HG02840 (cell line): ENCODE data around the gene STIP1.
A peak's percentile ranks its signal among the peaks of the same experiment; 100 is the strongest.

Source experiments
- ATAC-seq: cut with Tn5 transposase; IDR thresholded peaks from one replicate; pipeline ENCODE4 v1.9.1; 2021; ENCODE audit warnings: mild to moderate bottlenecking, moderate library complexity, moderate number of reproducible peaks; ENCODE audit not compliant: unreplicated experiment, low FRiP score

STIP1 gene

GRCh38 chr11:64220271-64220670, 34.3 kb downstream of the STIP1 start:
- ATAC-seq: no peak

- ATAC-seq: no peak
Observed at GRCh38 chr11:64220798-64221197, 34.8 kb downstream of the STIP1 start.

- no peak for ATAC-seq
Observed at GRCh38 chr11:64222651-64223000, 36.7 kb downstream of the STIP1 start.

DNA sequence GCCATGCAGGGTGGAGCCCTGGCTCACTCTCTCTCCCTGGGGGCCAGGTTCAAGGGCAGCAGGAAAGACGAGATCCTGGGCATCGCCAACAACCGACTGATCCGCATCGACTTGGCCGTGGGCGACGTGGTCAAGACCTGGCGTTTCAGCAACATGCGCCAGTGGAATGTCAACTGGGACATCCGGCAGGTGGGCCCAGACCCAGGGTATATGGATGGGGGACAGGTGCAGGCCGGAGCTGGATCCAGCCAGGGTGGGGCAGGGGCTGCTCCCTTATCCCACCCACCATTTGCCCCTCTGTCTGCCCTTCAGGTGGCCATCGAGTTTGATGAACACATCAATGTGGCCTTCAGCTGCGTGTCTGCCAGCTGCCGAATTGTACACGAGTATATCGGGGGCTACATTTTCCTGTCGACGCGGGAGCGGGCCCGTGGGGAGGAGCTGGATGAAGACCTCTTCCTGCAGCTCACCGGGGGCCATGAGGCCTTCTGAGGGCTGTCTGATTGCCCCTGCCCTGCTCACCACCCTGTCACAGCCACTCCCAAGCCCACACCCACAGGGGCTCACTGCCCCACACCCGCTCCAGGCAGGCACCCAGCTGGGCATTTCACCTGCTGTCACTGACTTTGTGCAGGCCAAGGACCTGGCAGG, 37.2 kb downstream of the STIP1 start:
- no peak for ATAC-seq

DNA sequence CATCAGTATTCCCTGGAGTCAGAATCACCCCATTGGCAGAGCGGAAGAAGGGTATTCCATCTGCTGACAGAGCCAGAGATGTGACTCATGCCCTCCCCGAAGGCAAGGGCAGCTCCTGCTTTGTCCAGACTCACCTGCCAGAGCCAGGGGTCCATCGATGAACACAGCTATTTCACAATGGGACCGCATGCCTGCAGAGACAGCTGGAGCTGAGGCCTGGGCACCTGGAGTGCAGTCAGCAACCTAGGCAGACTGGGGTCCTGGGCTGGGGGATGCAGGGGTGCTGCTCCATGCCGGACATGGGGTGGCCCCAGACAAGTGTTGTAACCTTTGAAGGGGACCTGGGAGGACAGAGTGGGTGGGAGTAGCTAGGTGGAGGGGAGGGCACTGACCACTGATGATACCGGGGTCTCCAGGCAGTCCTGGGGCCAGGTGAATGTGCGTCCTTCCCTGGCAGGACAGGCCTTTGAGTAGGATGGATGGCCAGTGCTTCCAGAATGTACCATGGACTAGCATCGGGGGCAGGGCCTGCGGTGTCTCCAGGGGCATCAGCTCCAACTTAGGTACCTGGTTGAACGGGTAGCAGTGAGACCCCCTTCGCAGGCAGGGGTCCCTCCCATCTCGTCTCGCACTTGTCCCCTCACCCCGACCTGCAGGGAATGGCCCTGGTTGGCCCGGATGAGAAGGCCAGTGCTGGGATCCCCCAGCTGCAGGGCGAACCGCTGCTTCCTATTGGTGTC, 38.4 kb downstream of the STIP1 start:
- no peak for ATAC-seq

DNA sequence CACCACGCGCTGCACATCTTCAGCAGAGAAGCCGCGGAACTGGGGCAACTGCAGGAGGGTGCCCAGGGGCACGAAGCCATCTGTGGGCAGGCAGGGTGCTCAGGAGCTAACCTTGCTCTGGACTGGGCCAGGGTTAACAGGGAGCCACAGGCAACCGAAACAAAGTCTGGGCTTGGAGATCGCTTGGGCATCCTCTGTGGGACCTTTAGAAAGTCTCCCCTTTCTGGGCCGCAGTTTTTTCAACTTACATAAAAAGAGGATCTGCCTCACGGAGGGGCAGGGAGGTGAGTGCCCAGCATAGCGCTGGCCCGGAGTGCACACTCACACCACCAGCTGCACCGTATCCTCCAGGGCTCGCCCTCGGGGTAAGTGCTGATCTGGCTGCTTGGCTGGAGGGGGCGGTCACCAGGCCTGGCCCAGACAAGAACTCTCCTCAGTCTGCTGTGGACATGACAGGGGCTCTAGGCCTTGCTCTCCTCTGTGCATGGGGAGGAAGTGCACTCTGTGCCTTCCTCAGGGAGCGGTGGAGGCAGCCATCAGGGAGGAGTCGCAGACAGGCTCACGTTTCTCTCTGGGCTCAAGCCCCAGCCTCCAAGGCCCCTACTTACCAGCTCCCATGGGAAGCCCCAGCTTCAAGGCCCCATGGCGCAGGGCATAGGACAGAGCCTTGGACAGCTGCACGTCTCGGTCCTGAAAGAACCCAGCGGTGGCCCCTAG, 39.1 kb downstream of the STIP1 start:
- ATAC-seq: no peak

DNA sequence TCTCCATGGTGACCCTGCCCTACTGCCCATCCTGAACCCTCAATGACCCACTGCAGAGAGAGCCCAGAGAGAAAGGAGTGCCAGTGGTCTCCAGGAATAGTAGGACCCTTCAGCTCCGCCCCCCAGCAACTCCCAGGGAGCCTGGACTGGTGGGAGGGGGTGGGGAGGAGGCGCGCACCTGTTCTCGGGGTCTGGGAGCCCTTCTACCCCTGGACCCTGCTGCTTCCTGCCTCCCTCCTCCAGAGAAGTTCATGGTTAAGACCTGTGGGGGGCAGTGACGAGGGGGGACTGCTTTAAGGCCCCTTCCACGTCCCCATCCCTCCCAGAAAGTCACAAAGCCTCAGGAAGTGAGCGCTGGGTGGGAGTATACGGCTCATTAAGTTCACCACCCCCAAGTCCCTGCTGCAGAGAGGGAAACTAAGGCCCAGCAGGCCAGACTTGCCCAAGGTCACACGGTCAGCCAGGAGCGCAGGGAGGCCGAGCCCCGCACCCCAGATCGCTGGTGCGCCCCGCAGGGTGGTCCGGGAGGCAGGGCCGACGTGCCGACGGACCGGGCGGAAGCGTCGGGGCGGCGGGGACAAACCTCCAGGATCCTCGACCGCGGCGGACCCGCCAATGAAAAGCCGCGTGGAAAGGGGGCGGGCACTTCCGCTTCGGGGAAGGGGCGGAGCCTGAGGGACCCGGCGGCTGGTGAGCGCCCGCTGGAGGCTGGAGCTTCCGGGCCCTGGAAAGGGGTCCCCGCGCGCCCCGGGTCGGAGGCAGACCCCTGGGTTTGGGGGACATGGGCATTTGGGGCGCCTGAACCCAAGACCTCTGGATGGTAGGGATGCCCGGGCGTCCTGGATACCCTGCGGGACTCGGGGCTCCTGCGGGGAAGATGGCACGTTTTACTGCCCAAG, 39.9 kb downstream of the STIP1 start, which contains the start of the genes NUDT22 and TRPT1:
Gene NUDT22 (plus strand): TSS at position 667 of the 899 bp plus-strand sequence. CDS start 379 bp downstream, outside the sequence.
Gene TRPT1 (minus strand): TSS at position 579 of the 899 bp plus-strand sequence. CDS start 326 bp downstream, at position 253.
- peak; percentile 49 for ATAC-seq

DNA sequence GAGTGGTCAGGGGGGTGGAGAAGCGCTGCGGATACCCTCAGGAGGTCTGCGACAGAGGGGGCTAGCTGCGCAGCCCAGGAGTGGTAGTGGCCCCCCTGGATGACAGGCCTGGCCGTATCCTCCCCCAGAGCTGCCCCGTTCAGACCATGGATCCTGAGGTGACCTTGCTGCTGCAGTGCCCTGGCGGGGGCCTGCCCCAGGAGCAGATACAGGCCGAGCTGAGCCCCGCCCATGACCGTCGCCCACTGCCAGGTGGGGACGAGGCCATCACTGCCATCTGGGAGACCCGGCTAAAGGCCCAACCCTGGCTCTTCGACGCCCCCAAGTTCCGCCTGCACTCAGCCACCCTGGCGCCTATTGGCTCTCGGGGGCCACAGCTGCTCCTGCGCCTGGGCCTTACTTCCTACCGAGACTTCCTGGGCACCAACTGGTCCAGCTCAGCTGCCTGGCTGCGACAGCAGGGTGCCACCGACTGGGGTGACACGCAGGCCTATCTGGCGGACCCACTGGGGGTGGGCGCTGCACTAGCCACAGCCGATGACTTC, 40.6 kb downstream of the STIP1 start:
- ATAC-seq: no peak

GRCh38 chr11:64227405-64227956, 41.5 kb downstream of the STIP1 start:
- no peak for ATAC-seq

DNA sequence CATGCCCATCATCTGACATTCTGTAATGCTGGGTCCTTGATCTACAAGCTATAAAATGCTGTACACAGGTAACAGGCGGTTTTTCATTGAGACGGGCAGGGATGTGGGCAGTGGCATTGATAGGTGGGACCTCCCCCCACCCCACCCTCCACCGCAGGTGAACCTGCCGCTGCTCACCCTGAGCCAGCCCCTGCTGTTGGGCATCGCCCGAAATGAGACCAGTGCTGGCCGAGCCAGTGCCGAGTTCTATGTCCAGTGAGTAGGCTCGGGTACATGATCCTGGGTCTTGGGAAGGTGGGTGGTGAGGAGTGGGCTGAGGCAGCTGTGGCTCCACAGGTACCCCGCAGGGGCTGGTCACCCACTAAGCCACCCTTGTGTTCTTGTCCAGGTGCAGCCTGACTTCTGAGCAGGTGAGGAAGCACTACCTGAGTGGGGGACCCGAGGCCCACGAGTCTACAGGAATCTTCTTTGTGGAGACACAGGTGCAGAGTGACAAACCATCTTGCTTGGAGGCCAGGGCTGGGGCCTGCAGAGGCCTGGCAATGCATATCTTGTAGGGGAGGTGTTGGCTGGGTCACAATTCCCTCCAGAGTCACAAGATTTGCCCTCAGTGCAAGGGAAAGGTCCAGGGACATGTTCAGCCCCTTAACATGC, 43.2 kb downstream of the STIP1 start:
- no peak for ATAC-seq

DNA sequence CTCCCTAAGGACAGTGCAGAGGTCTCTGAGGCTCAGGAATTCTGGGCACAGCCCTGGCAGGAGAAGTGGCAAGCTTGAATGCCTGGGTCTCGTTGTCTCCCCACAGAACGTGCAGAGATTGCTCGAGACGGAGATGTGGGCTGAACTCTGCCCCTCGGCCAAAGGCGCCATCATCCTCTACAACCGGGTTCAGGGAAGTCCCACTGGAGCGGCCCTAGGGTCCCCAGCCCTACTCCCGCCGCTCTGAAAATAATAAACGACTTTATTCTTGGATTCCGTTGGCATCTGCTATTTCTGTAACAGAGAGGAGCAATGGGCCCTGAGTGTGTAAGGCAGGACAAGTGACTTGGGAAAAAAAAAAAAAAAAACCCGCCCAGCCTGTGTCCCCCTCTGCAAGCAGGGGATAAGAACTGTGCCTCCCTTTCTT, 43.8 kb downstream of the STIP1 start:
- ATAC-seq: no peak

DNA sequence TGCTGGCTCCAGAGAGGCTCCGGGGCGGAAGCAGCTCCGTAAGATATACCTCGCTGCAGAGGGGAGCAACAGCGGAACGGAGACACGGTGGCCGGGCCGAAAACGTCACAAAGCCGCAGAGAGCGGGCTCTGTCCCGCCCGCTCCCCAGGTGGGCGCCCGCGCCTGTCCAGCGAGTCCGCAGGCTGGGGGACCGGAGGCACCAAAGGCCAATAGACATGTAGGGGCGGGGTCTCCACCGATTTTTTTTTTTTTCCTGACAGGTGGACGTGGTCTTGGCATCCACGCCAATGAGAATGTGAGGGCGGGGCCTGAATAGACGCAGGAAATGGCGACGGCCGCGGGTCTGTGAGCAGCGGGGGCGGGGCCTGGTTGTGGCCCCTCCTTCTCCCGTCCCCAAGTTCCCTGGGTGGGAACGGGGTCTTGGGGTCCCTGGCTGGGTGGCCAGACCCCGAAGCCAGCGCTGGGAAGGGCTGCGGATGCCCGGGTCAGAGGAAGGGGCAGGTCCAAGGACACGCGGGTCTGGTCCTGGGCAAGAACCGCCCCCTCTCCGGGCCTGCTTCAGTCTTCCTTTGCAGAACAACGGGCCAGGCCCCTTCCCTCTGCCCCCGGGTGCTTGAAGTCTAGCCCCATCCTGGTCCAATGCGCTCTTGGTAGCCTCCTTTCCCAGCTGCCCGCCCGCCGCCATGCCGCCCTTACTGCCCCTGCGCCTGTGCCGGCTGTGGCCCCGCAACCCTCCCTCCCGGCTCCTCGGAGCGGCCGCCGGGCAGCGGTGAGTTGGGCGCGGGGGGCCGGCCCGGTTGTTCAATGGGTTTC, 44.4 kb downstream of the STIP1 start, which contains the start of gene DNAJC4:
Gene DNAJC4 (plus strand): TSS at position 378 of the 814 bp plus-strand sequence. CDS start 307 bp downstream, at position 685.
- ATAC-seq: peak; percentile 41

DNA sequence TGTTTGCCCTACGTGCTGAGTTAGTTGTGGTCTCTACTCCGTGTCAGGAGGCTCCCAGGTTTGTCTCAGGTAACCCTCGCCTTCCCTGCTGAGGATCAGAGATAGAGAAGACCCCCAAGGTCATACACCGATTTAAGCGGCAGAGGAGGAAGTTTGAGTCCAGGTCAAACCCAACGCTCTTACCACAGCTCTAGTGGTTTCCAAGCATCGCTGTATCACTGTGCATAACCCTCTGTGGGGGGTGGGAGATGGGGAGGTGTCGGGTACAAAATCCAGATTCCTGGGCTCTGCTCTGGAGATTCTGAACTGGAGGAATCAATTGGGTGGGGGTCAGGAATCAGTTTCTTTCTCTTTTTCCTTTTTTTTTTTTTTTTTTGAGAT, 45.0 kb downstream of the STIP1 start:
- no peak for ATAC-seq

GRCh38 chr11:64231546-64231945, 45.6 kb downstream of the STIP1 start:
- no peak for ATAC-seq

GRCh38 chr11:64232182-64232966, 46.4 kb downstream of the STIP1 start:
- no peak for ATAC-seq

GRCh38 chr11:64232967-64233315, 47.0 kb downstream of the STIP1 start:
- ATAC-seq: no peak

- ATAC-seq: no peak
Observed at GRCh38 chr11:64233913-64234586, 48.1 kb downstream of the STIP1 start, which contains the start of gene VEGFB. Gene VEGFB, plus strand, starts transcription at chr11:64234584. Its CDS starts 250 bp downstream, at chr11:64234834.
